ENCODE results near the gene LSM14B.

LSM14B gene

DNA sequence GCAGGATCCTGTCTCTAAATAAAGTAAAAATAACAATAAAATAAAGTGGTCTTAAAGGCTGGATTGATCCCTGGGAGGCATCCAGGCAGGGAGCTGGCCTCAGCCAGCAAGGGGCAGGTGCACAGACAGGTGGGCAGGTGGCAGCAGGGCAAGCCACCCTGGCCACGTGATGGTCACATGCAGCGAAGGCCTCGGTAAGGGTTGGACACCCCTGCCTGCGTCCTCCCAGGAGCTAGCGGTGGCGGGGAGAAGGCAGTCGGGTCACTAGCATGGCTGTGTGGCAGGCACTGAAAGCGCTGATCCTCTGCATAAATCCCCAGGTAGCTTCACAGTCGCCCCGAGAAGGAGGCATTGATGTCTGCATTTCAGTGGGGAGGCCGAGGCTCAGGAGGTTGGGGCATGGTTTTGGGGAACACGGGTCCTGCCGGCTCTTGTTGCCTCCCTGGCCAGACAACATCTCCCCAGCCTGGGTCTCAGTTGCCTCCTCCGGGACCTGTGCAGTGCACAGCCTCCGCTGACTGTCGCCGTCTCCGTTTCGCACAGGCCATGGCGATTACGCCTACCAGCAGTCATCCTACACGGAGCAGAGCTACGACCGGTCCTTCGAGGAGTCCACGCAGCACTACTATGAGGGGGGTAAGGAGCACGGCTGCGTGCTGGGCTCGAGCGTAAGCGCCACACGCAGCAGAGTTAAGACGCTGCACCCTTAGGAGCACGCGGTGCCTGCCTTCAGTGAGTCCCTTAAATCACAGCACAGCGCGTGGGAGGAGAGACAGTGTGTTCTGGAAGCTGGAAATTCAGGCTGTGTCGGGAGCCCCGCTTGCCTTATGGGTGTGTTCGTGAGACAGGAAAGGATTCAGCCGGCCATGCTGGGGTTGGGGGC is 42.8 kb downstream of the LSM14B start:
- DNase-seq, result no peak

DNA sequence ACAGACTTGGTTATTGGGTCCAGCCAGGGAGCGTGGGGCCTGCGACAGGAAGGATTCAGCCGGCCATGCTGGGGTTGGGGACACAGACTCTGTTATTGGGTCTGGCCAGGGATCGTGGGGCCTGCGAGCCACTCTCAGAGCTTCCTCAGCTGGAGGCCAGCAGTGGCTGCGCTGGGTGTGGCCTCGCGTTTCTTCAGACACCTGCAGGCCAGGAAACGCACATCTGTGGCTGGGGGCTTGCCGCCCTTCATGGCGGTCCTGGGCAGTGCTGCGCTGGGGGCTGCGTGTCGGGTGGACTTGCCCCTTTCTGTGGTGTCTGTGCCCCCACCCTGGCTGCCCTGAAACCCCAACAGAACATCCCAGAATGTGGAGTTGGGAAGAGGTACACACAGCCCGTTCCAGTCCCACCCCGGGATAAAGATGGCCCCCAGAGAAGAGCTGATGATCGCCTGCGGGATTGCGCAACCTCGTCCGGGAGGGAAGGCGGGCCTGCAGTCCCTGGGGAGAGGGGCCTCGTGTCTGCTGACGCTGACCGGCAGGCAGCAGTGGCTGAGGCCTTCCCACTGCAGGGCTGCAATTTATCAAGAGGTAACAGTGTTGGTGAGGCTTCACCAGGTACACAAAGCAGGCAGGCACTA is 43.6 kb downstream of the LSM14B start:
- no peak for DNase-seq

- no peak for DNase-seq
Measured at GRCh38 chr20:62167474-62167873, 45.2 kb downstream of the LSM14B start.

DNA sequence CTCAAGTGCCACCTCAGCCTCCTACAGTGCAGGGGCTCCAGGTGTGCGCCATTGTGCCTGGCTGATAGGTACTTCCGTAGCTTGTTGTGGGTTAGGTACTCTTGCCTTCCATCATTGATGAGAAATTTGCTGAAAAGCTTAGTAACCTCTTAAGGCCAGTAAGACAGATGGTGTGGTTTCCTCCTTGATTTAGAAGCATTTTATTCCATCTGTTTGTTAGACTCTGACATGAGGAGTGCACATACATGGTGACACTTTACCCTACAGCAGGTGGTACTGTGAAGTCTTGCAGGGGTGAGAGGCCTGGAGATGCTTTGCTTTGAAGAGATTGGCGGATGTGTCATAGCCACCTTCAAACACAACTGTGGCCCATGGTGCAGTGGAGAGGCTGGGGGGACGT is 45.8 kb downstream of the LSM14B start:
- DNase-seq, result no peak

DNA sequence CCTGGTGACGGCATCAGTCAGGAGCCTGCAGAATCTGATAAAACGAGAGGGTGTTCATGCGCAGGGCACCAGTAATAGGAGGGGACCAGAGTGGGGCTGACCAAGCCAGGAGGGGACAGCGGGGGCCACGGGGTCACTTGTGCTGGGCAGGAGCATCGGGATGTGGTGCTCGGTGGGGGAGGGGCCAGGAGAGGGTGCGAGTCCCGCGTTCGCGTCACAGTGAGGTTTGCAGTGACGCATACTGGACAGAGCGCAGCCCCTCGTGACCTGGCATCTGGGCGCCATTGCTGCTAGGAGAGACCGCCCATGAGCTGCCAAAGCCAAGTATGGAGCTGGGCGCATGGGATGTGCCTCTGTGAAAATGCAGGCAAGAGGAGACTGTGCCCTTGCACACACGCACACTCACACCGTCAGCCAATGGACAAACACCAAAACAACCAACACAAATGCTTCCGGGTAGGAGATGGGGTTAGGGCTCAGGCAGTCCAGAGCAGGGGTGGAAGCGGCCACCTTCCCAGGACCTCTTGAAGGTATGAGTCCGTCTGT is 46.7 kb downstream of the LSM14B start:
- DNase-seq, result no peak

DNA sequence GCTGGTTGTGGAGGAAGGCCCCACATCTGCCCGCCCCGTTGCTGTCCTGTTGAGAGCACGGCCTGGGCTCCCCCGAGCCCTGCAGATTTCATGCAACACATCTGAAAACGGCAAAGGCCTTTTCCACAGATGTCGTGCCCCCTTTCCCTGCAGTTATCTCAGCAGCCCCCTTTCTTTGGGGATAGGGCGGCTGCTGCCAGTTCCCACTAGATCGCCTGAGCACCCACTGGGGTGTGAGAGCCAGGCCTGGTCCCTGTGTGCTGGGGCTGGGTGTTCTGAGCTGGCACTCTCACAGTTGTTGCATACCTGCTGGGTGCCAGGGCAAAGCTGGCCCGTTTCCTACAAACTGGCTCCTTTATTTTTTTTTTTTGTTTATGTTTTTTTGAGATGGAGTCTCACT is 48.3 kb downstream of the LSM14B start:
- DNase-seq, result no peak

DNA sequence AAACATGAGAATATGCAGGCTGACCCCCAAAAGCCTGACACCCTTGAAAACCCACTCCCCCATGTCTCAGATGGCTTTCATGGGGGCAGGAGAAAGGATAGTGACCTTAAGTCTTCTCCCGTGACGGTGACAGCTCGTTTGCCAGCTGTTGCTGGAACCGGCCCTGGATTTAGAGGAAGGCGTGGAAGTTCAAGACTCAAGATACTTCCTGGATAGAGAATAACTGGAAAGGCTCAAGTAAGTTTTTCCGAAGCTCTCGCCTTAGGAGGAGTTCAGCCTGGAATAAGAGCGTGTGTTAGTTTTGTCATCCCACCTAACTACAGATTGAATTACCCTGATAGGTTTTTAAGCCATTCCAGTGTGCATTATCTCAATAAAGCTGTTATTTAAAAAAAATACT is 49.0 kb downstream of the LSM14B start:
- DNase-seq, result no peak

DNA sequence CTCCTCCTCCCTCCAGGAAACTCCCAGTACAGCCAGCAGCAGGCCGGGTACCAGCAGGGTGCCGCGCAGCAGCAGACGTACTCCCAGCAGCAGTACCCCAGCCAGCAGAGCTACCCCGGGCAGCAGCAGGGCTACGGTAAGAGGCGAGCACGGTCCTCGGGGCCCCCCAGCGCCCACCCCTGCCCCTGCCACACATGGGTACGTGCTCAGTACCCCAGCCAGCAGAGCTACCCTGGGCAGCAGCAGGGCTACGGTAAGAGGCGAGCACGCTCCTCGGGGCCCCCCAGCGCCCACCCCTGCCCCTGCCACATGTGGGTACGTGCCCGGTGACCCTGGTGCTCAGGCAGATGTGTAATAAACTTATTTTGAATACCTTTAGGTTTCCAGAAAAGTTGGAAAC is 50.4 kb downstream of the LSM14B start:
- no peak for DNase-seq

GRCh38 chr20:62174021-62174804 is 51.9 kb downstream of the LSM14B start:
- no peak for DNase-seq

DNA sequence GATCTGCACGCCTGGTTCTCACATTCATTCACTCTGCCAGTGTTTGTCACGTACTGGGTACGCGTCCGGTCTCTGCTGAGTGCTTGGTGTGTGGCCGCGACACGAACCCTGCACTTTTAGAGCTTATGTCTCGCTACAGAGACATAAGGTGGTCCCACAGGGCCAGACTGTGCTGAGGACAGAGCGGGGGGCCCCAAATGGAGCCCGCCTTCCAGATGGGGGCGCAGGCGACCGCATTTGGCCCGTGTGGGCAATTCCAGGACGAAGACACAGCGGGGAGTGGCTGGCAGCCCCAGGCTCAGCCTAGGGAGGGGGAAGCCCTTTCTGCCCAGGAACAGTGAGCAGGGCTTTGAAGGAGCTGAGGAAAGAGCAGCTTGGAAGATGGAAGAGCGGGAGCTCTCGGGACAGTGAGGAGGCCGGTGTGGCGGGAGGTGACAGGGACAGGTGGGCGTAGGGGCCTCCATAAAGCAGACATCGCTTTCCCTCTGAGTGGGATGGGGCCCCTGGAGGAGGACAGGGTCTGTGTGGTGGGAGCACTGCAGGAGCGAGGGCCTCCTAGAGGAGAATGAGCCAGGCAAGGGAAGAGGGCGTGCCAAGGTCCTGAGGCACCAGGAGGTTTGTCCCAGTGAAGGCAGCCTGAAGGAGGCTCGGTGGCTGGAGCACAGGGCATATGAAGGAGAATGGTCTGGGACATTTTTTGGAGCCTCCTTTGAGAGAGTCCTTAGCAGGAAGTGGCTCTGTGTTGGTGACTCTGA is 52.8 kb downstream of the LSM14B start:
- DNase-seq, result no peak

- no peak for DNase-seq
Measured at GRCh38 chr20:62175711-62176110, 53.4 kb downstream of the LSM14B start.

- DNase-seq, result no peak
Measured at GRCh38 chr20:62176866-62177265, 54.6 kb downstream of the LSM14B start.

DNA sequence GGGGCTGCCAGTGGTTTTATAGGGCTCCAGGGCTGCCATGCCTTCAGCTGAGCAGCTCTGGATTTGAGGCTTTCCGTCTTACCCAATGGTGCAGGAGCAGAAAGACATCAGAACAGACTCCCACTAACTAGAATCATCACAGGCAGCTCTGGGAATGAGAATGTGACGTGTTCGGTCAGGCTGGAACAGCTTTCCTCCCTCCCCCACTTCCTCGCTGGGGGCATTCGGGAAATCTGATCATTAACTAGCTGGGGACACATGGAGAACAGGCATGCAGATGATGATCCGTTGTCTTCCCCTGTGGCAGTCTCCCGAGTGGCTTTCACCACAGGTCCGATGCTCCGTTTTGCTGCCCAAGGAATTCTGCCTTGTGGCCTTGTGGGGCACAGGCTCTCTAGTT is 55.0 kb downstream of the LSM14B start:
- DNase-seq, result no peak

GRCh38 chr20:62178316-62179161 is 56.3 kb downstream of the LSM14B start:
- no peak for DNase-seq

- no peak for DNase-seq
Measured at GRCh38 chr20:62179162-62179504, 56.9 kb downstream of the LSM14B start.

DNA sequence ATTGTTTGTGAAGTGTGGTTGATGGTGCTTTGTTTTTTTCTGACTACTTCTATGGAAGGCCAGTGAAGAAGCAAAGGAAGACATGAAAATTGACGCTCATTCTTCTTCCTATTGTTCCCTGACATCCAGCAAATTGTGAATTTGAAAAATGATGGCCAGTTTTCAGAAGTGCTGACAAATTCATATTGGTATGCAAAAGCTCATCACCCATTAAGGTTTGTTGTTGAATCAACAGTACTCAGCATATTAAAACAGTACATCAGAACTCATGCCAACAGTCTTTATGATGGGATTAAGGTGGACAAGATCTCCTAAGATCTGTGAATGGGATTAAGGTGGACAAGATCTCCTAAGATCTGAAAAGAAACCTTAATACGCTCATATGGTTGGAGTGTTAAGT is 59.5 kb downstream of the LSM14B start:
- DNase-seq, result no peak

DNA sequence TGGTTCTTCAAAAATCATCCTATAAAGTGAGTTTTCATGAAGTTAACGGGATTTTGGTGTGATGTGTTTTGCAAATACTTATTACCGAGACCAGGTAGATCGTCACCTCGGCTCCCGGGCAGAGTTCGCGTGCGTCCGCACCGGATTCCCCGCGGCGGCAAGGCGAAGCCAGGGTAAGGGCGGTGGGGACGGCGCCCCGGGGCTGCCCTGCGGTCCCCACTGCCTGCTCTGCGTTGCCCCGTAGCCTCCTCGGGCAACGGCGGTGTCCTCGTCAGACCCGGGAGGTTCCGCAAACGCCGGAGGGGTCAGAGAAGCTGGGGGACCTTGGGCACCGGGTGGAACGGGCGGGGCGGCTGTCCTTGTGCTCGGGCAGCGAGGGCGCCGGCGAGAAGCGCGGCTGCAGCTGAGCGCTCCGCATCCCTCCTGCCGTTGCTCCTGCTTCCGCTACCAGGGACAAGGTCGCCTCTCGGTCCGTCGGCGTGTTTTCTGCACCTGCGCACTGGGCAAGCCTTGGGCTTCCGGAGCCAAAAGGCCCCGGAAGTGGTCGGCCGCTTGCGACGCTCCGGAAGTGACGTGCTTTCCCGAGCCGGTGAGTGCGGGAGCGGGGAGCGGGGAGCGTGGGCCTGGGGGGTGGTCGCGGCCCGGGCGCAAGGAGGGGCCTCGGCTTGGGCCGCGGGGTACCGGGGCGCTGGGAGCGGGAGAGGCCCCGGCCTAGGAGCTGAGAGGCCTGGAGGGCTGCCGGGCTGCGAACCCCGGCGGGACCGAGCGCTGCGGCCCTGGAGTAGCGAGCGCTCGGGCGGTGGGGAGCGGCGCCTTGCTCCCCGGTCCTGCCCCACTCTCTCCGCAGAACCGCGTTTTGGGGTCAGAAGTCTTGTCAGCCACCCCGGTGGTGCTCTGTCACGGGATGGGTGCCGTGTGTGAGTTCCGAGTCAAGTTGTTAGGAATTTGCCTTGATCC is 60.5 kb downstream of the LSM14B start, which contains the start of gene MTG2:
Gene MTG2 (plus strand): TSS at position 560 of the 957 bp plus-strand sequence. CDS start 10,393 bp downstream, outside the sequence.
- peak; percentile 96 for DNase-seq

DNA sequence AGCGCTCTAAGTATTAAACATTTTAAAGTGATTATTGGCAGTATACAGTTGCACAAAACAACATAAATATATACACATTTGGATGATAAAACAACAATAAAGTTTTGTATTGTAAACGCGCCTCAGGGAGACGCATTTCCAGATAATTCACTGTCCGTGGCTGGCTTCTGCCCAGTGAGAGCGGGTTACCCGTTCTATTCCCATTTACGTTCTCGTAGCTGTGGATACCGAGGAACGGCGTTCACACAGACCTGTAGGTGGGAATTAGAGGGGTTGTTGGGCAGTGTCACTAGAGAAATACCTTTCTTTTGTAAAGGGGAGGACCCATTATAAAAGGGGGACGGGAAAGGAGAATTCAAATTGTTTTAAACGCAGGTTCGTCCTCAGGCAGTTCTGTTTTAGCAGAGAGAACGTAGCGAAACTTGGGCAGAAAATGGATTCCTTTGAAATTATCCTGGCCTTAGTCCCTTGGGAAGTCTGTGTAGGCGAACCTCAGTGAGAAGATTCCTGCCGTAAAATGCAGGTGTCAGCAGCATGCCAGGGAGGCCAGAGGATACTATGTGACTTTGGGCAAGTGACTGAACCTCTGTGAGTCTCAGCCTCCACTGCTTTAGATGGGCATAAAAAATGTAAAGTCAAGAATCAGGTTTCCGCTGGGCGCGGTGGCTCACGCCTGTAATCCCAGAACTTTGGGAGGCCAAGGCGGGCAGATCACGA is 61.3 kb downstream of the LSM14B start:
- no peak for DNase-seq
